IMR-90 (cell line): ENCODE data around the gene KRTAP10-7. TPM values are rescaled to one million over a fixed set of nuclear protein-coding genes. Genes with fewer than 3 reads are reported as not detected.

ENCODE experiments used
- ATAC-seq: fragments of 200-7000 bp; cut with Tn5 transposase; 2 replicates; pipeline ENCODE4 v1.9.1; 2020; ENCODE audit warnings: low read depth, mild to moderate bottlenecking, moderate library complexity
- BruUV-seq: library from RNA; stranded (reverse); fragments of 400-500 nt; replicated peaks from 2 replicates; lab custom pipeline; 2021; lab: Mats Ljungman, UMichigan
- CTCF ChIA-PET: fragments of 300-600 bp; formaldehyde crosslinking; extraction: SDS; loops from one replicate; lab custom pipeline; 2021; ENCODE audit warnings: antibody characterized with exemption; lab: Yijun Ruan, JAX
- POLR2A ChIA-PET: fragments of 300-600 bp; sonication (Branson Sonifier 250); formaldehyde crosslinking; loops from one replicate; lab custom pipeline; 2022; ENCODE audit warnings: antibody characterized with exemption; ENCODE audit not compliant: unreplicated experiment; lab: Charles Lee
- DNase-seq: peaks from one replicate; pipeline ENCODE4 v3.0.0; 2013
- H2AFZ ChIP-seq: replicated peaks from 2 replicates; pipeline ENCODE3; 2013; ENCODE audit warnings: low read length, mild to moderate bottlenecking; ENCODE audit not compliant: poor library complexity
- H2AK5ac ChIP-seq: 2 replicates; pipeline ENCODE4 v1.6.1; 2013; ENCODE audit warnings: low read depth, low read length, inconsistent platforms
- H2AK9ac ChIP-seq: replicated peaks from 2 replicates; pipeline ENCODE3; 2013; ENCODE audit warnings: mild to moderate bottlenecking, low read depth, low read length, moderate library complexity; ENCODE audit not compliant: poor library complexity
- H2BK120ac ChIP-seq: 2 replicates; pipeline ENCODE4 v1.6.1; 2013; ENCODE audit warnings: low read depth, low read length, inconsistent platforms
- H2BK15ac ChIP-seq: 3 replicates; pipeline ENCODE4 v1.6.1; 2013; ENCODE audit warnings: low read depth, low read length, inconsistent platforms
- H2BK20ac ChIP-seq: 2 replicates; pipeline ENCODE4 v1.6.1; 2013; ENCODE audit warnings: low read depth, mild to moderate bottlenecking, inconsistent platforms, low read length, moderate library complexity
- H2BK5ac ChIP-seq: 2 replicates; pipeline ENCODE4 v1.6.1; 2013; ENCODE audit warnings: mild to moderate bottlenecking, low read depth, low read length, inconsistent platforms; ENCODE audit not compliant: poor library complexity, severe bottlenecking
- H3K14ac ChIP-seq: replicated peaks from 2 replicates; pipeline ENCODE4 v1.6.1; 2013; ENCODE audit warnings: low read depth, low read length, inconsistent platforms
- H3K18ac ChIP-seq: 2 replicates; pipeline ENCODE4 v1.6.1; 2013; ENCODE audit warnings: low read depth, low read length, control low read depth
- H3K23ac ChIP-seq: 2 replicates; pipeline ENCODE4 v1.6.1; 2013; ENCODE audit warnings: low read depth, low read length, inconsistent platforms
- H3K27ac ChIP-seq: 2 replicates; pipeline ENCODE4 v1.5.1; 2013; ENCODE audit warnings: mild to moderate bottlenecking, control low read depth, low read length; ENCODE audit not compliant: insufficient read depth
- H3K27me3 ChIP-seq: 2 replicates; pipeline ENCODE4 v1.6.1; 2013; ENCODE audit warnings: low read length; ENCODE audit not compliant: control insufficient read depth, insufficient read depth
- H3K36me3 ChIP-seq: 2 replicates; pipeline ENCODE4 v1.6.1; 2013; ENCODE audit warnings: low read length, mixed read lengths; ENCODE audit not compliant: control insufficient read depth, insufficient read depth
- H3K4ac ChIP-seq: 2 replicates; pipeline ENCODE4 v1.6.1; 2013; ENCODE audit warnings: low read depth, low read length, inconsistent platforms
- H3K4me1 ChIP-seq: 2 replicates; pipeline ENCODE4 v1.6.1; 2013; ENCODE audit warnings: low read length, mixed read lengths; ENCODE audit not compliant: control insufficient read depth, insufficient read depth
- H3K4me2 ChIP-seq: 2 replicates; pipeline ENCODE4 v1.6.1; 2013; ENCODE audit warnings: low read depth, mild to moderate bottlenecking, control low read depth, low read length, moderate library complexity
- H3K4me3 ChIP-seq: 2 replicates; pipeline ENCODE4 v1.5.1; 2013; ENCODE audit warnings: low read depth, mild to moderate bottlenecking, control low read depth, low read length, moderate library complexity; ENCODE audit not compliant: insufficient read depth
- H3K56ac ChIP-seq: 2 replicates; pipeline ENCODE4 v1.6.1; 2013; ENCODE audit warnings: low read length, inconsistent platforms; ENCODE audit not compliant: insufficient read depth; ENCODE audit errors: extremely low read depth
- H3K79me1 ChIP-seq, 2 experiments: 2 replicates each; pipeline ENCODE4 v1.6.1; 2013; ENCODE audit warnings: low read length in 2 of 2, inconsistent platforms in 1 of 2, low read depth in 1 of 2
- H3K9ac ChIP-seq: 2 replicates; pipeline ENCODE4 v1.6.1; 2013; ENCODE audit warnings: low read depth, low read length, control low read depth
- H3K9me1 ChIP-seq: 2 replicates; pipeline ENCODE4 v1.6.1; 2013; ENCODE audit warnings: low read length, inconsistent platforms; ENCODE audit not compliant: insufficient read depth
- H3K9me3 ChIP-seq: 2 replicates; pipeline ENCODE4 v1.6.1; 2013; ENCODE audit warnings: low read length; ENCODE audit not compliant: control insufficient read depth, insufficient read depth
- H4K20me1 ChIP-seq: 2 replicates; pipeline ENCODE4 v1.6.1; 2013; ENCODE audit warnings: low read length, inconsistent platforms; ENCODE audit not compliant: insufficient read depth
- H4K5ac ChIP-seq: 2 replicates; pipeline ENCODE4 v1.6.1; 2013; ENCODE audit warnings: mild to moderate bottlenecking, low read depth, low read length, control low read depth
- H4K8ac ChIP-seq, 2 experiments: 2 replicates each; pipeline ENCODE4 v1.6.1; 2013; ENCODE audit warnings: low read depth in 2 of 2, low read length in 2 of 2, control low read depth in 1 of 2, inconsistent platforms in 1 of 2
- H4K91ac ChIP-seq: 2 replicates; pipeline ENCODE4 v1.6.1; 2013; ENCODE audit warnings: low read depth, low read length, inconsistent platforms; ENCODE audit not compliant: insufficient read depth
- BHLHE40 ChIP-seq: fragments of 150-350 bp; IDR thresholded peaks from 2 replicates; pipeline ENCODE4 v1.6.1; 2016; ENCODE audit warnings: mild to moderate bottlenecking, low read depth, low read length
- CHD1 ChIP-seq: IDR thresholded peaks from 2 replicates; pipeline ENCODE4 v1.6.1; 2012; ENCODE audit warnings: low read depth, low read length, improper control_type of control experiment
- FOS ChIP-seq: fragments of 150-350 bp; IDR thresholded peaks from 2 replicates; pipeline ENCODE4 v1.6.1; 2016; ENCODE audit warnings: low read depth, low read length
- MXI1 ChIP-seq: IDR thresholded peaks from 2 replicates; pipeline ENCODE4 v1.6.1; 2012; ENCODE audit warnings: low read depth, mild to moderate bottlenecking, low read length, moderate library complexity, borderline replicate concordance
- RAD21 ChIP-seq: IDR thresholded peaks from 2 replicates; pipeline ENCODE4 v1.6.1; 2012; ENCODE audit warnings: low read length, improper control_type of control experiment
- RCOR1 ChIP-seq: IDR thresholded peaks from 2 replicates; pipeline ENCODE4 v1.6.1; 2012; ENCODE audit warnings: mild to moderate bottlenecking, low read length, improper control_type of control experiment; ENCODE audit not compliant: insufficient replicate concordance
- dilution Hi-C: fragments of 300-500 bp; cut with HindIII; formaldehyde crosslinking; loops from one replicate; pipeline ENCODE4 v1.14.3; 2018; ENCODE audit warnings: low sequenced_read_pairs; ENCODE audit not compliant: unreplicated experiment
- in situ Hi-C: fragments of 300-500 bp; cut with MboI; formaldehyde crosslinking; loops from 3 replicates; pipeline ENCODE4 v1.14.3; 2019; ENCODE audit warnings: low sequenced_read_pairs, inconsistent platforms, mixed read lengths
- intact Hi-C: fragments of 100-400 bp; cut with micrococcal nuclease; formaldehyde crosslinking; loops from 2 replicates; pipeline ENCODE4 v1.10.0; 2022
- polyA plus RNA-seq, 3 experiments: library from polyadenylated mRNA; depleted of rRNA; stranded (reverse); fragments of >200 nt; gene quantifications; 2 replicates each; pipeline ENCODE4 v1.2.3, GENCODE V29; 2012; ENCODE audit warnings: low replicate concordance in 1 of 3
- total RNA-seq: library from RNA; depleted of rRNA; stranded (reverse); fragments of >200 nt; gene quantifications from 2 replicates; pipeline ENCODE4 v1.2.3, GENCODE V29; 2012
- TF ChIP-seq, protein P1 (sequence below): conservative IDR thresholded peaks from 2 replicates; pipeline ENCODE4 v1.5.1; 2012; ENCODE audit warnings: mild to moderate bottlenecking, low read depth, low read length, improper control_type of control experiment
- TF ChIP-seq, protein P2 (sequence below): fragments of 150-350 bp; IDR thresholded peaks from 2 replicates; pipeline ENCODE4 v1.6.1; 2016; ENCODE audit warnings: low read depth, mild to moderate bottlenecking, low read length, moderate library complexity, borderline replicate concordance

Gene KRTAP10-7
- total and polyA plus RNA-seq, 2 of the 4 experiments (the other 2 are of a cell fraction) = not detected

DNA sequence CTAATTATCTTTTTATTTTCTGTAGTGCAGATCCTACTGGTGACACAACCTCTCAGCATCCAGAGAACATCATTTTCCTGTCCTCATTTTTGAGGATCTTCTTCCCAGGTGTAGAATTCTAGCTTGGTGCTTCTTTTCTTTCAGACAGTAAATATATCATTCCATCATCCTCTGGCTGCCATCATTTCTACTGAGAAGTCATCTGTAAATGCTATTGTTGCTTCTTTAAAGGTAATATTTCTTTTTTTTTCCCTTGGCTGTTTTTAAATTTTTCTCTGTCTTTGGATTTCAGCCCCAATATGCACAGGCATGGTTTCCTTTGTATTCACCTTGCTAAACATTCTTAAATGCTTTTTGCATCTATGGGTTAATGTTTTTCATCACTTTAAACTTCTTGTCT, 23.2 kb downstream of the KRTAP10-7 start:
- BruUV-seq = no TSS peak
- ATAC-seq = no peak
- TF ChIP-seq, protein P1, sequence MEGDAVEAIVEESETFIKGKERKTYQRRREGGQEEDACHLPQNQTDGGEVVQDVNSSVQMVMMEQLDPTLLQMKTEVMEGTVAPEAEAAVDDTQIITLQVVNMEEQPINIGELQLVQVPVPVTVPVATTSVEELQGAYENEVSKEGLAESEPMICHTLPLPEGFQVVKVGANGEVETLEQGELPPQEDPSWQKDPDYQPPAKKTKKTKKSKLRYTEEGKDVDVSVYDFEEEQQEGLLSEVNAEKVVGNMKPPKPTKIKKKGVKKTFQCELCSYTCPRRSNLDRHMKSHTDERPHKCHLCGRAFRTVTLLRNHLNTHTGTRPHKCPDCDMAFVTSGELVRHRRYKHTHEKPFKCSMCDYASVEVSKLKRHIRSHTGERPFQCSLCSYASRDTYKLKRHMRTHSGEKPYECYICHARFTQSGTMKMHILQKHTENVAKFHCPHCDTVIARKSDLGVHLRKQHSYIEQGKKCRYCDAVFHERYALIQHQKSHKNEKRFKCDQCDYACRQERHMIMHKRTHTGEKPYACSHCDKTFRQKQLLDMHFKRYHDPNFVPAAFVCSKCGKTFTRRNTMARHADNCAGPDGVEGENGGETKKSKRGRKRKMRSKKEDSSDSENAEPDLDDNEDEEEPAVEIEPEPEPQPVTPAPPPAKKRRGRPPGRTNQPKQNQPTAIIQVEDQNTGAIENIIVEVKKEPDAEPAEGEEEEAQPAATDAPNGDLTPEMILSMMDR = no peak
- TF ChIP-seq FOS (no peak), CHD1 (no peak), BHLHE40 (no peak), MXI1 (no peak), RAD21 (no peak), RCOR1 (no peak)
- TF ChIP-seq, protein P2, sequence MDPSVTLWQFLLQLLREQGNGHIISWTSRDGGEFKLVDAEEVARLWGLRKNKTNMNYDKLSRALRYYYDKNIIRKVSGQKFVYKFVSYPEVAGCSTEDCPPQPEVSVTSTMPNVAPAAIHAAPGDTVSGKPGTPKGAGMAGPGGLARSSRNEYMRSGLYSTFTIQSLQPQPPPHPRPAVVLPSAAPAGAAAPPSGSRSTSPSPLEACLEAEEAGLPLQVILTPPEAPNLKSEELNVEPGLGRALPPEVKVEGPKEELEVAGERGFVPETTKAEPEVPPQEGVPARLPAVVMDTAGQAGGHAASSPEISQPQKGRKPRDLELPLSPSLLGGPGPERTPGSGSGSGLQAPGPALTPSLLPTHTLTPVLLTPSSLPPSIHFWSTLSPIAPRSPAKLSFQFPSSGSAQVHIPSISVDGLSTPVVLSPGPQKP = no peak

More for the DNA sequence above, 23.2 kb downstream of the KRTAP10-7 start:
- Histone ChIP-seq H3K4me3 (no peak overlapping the region), H2BK15ac (no peak overlapping the region), H3K79me1 (no peaks in the 10 kb centered on the region), H4K91ac (no peak overlapping the region), H3K23ac (no peak overlapping the region), H3K9me1 (no peaks in the 10 kb centered on the region), H4K8ac (no peak overlapping the region), H3K4ac (no peak overlapping the region), H4K20me1 (no peaks in the 10 kb centered on the region), H2AK9ac (no peak overlapping the region), H3K9ac (no peak overlapping the region), H3K4me2 (no peak overlapping the region), H3K27me3 (peaks cover 2% of the 10 kb centered on the region; the same call in 1 of the 2 replicates), H2BK20ac (no peak overlapping the region), H3K36me3 (no peaks in the 10 kb centered on the region), H3K14ac (no peak overlapping the region), H4K5ac (no peak overlapping the region), H2BK5ac (no peak overlapping the region), H3K9me3 (0 out of 2 replicates have a peak, but pooled peaks cover 1% of the 10 kb centered on the region), H2AK5ac (no peak overlapping the region), H2BK120ac (no peak overlapping the region), H3K27ac (no peak overlapping the region), H3K56ac (no peak overlapping the region), H2AFZ (no peak overlapping the region), H3K4me1 (no peaks in the 10 kb centered on the region), H3K18ac (no peak overlapping the region)
- ChIA-PET POLR2A (no interaction called here), CTCF (no interaction called here)
- in situ Hi-C loops (no loop called here), dilution Hi-C loops (no loop called here), intact Hi-C loops (no loop called here)
- no peak for DNase-seq
